ENCODE data around the gene SAMD4B. TPM values are rescaled to one million over a fixed set of nuclear protein-coding genes. Genes with fewer than 3 reads are reported as not detected.
A peak's percentile ranks its signal among the peaks of the same experiment; 100 is the strongest.

The SAMD4B gene
- total and polyA plus RNA-seq, 2 of the 8 experiments (the other 6 are each of a cell fraction or from before 2014, with no cell fraction given): 137 to 158 TPM

DNA sequence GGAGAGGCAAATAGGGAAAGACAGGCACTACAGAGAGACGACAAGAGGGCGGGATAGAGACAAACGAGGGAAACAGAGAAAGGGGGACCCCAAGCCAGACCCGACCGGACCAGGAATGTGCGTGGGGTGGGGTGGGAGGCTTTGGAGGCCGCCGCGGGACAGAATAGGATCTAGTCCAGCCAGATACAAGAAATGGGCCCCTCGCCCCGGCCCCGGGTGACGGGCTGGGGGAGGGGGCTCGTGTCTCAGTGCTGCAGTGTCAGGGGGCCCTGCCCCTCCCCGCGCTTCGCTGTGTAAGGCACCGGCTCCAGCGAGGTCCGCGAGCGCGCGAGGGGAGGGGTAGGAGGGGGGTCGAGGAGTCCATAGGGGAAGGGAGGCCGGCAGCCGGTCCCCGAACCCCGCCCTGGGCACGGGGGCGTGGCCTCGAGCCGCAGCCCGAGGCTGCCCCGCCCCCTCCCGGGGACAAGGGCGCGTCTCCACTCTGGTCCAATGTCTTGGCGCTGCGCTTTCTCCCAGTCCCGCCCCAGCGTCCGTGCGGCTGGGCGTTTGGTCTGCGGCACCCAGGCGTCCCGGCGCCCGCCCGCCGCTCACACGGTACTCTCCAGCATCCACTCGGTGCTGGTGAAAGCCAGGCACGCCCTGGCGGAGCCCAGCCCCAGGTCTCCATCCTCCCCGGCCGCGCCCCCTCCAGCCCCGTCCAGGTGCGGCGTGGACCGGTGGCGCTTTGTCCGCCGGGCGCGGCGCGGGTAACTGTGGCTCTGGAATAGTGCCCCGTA is 35.0 kb upstream of the SAMD4B start:
- Histone ChIP-seq H3K4me1 (replicated peaks in 1 of 4; ENCODE audit: control insufficient read depth in 3 of 4, insufficient read depth in 4 of 4, low read length in 3 of 4) (peaks cover 1 to 14% (median 12%) of the 10 kb centered on the region in 4 experiments; a peak in 6 of 7 replicates), H3K23me2 (ENCODE audit: low read depth, low read length) (peaks cover 12% of the 10 kb centered on the region; the same call in 1 of the 2 replicates), H2AFZ (ENCODE audit: low read length) (peak overlapping the region; percentile 28; the same call in 1 of the 2 replicates), H3K79me1 (ENCODE audit: low read depth, low read length) (no peaks in the 10 kb centered on the region), H3K4me3 (ENCODE audit: extremely low read depth in 1 of 4, insufficient read depth in 2 of 4, low read depth in 3 of 4, low read length in 4 of 4) (peak overlapping the region; percentile 40 to 75 (median 64)), H3K23ac (ENCODE audit: insufficient read length) (no peak overlapping the region), H3K9ac (replicated peaks in 1 of 4; ENCODE audit: extremely low read depth in 1 of 4, low read depth in 3 of 4, low read length in 3 of 4) (peak overlapping the region in 1 of 4 experiments; percentile 58; a peak in 1 of 7 replicates), H3K14ac (ENCODE audit: insufficient read length) (no peak overlapping the region), H2BK15ac (ENCODE audit: low read length) (no peak overlapping the region), H3K9me3 (ENCODE audit: insufficient read depth in 2 of 2, low read depth in 1 of 2, low read length in 1 of 2) (no peaks in the 10 kb centered on the region), H2BK20ac (ENCODE audit: low read length) (no peak overlapping the region), H2BK120ac (replicated peaks; ENCODE audit: low read depth, low read length) (no peak overlapping the region), H3K27ac (ENCODE audit: low read depth, low read length) (no peak overlapping the region), H3K56ac (replicated peaks; ENCODE audit: insufficient read length, low read depth, low read length) (no peak overlapping the region), H3K36me3 (ENCODE audit: control insufficient read depth in 2 of 4, insufficient read depth in 4 of 4, low read length in 3 of 4) (no peaks in the 10 kb centered on the region), H4K8ac (ENCODE audit: extremely low read depth, insufficient read depth, low read length) (peak overlapping the region; percentile 88; the same call in 1 of the 2 replicates), H2BK12ac (ENCODE audit: low read depth, low read length) (no peak overlapping the region), H3K4me2 (ENCODE audit: insufficient read depth in 1 of 2, low read depth in 2 of 2, low read length in 2 of 2) (peak overlapping the region; percentile 57 to 87), H2BK5ac (ENCODE audit: low read depth, low read length) (0 out of 2 replicates have a peak overlapping the region, but pooled peaks have one; percentile 28), H4K5ac (ENCODE audit: insufficient read length, low read depth, low read length) (no peak overlapping the region), H4K91ac (replicated peaks; ENCODE audit: insufficient read length, low read length) (no peak overlapping the region), H3K79me2 (ENCODE audit: control insufficient read depth in 1 of 2, insufficient read depth in 2 of 2, low read length in 2 of 2) (no peaks in the 10 kb centered on the region), H2AK5ac (ENCODE audit: low read depth, low read length) (no peak overlapping the region), H3K27me3 (replicated peaks in 1 of 4; ENCODE audit: control insufficient read depth in 3 of 4, extremely low read depth in 1 of 4, insufficient read depth in 3 of 4, low read length in 3 of 4) (peaks cover 0 to 29% (median 9%) of the 10 kb centered on the region in 4 experiments; a peak in 4 of 7 replicates), H3K4ac (replicated peaks; ENCODE audit: insufficient read length, low read depth, low read length) (no peak overlapping the region), H4K20me1 (replicated peaks in 1 of 2; ENCODE audit: control insufficient read depth in 1 of 2, insufficient read depth in 2 of 2, low read length in 2 of 2) (no peaks in the 10 kb centered on the region), H3K18ac (ENCODE audit: extremely low read depth, low read length) (no peak overlapping the region; the same call in 1 of the 2 replicates)
- WGBS, 2 experiments (ENCODE audit: extremely low coverage in 1 of 2, insufficient coverage in 1 of 2, insufficient read length in 1 of 2, insufficient replicate concordance in 2 of 2, low coverage in 1 of 2, low lambda C conversion rate in 2 of 2, missing lambda C conversion rate in 1 of 2): 1% methylated on average over 33 of the region's 71 CpGs; no CpG with 5 or more reads in 1 of the 2 experiments
- DNase-seq (ENCODE audit: low read depth in 1 of 2, low spot score in 2 of 2) (peak in 1 of 2 experiments; percentile 89), FAIRE-seq (no peak)
- CTCF ChIA-PET (ENCODE audit: partially characterized antibody): interaction anchor here (0.7 to 1.0 kb wide), 2 partner anchors 20 to 21 kb away, joined by 3 to 4 read pairs; no protein-coding TSS in a partner anchor
- POLR2A ChIA-PET (ENCODE audit: partially characterized antibody): interaction anchor here (0.6 kb wide), 1 partner anchor 34 kb away, joined by 3 read pairs; no protein-coding TSS in a partner anchor
- no peak for TF ChIP-seq RXRA (IDR thresholded peaks at IDR 0.05; ENCODE audit: insufficient read depth, low read depth, low read length)
- TF ChIP-seq KDM4A (IDR thresholded peaks at IDR 0.05; ENCODE audit: low read depth, low read length, severe bottlenecking): peak; percentile 10
- TF ChIP-seq TBP (IDR thresholded peaks at IDR 0.05; ENCODE audit: low read depth, low read length): no peak; the same call in 1 of the 2 replicates
- TF ChIP-seq TAF7 (optimal IDR thresholded peaks at IDR 0.05; ENCODE audit: borderline replicate concordance, low read depth, low read length): peak; percentile 30
- no peak for TF ChIP-seq ATF3 (IDR thresholded peaks at IDR 0.05; ENCODE audit: insufficient read depth, low read depth, low read length)
- TF ChIP-seq RBBP5 (IDR thresholded peaks at IDR 0.05; ENCODE audit: borderline replicate concordance, low read depth, low read length): peak; percentile 20; the same call in 1 of the 2 replicates
- no peak for TF ChIP-seq POLR2AphosphoS5 (IDR thresholded peaks at IDR 0.05; ENCODE audit: low read depth, low read length)
- peak; percentile 30 to 64; a peak in 2 of 4 replicates for TF ChIP-seq SIN3A (conservative IDR thresholded peaks at IDR 0.05 in 1 of 2, IDR thresholded peaks at IDR 0.05 in 1 of 2; ENCODE audit: low read depth in 1 of 2, low read length in 2 of 2)
- no peak for TF ChIP-seq MAFK (IDR thresholded peaks at IDR 0.05; ENCODE audit: low read depth, low read length)
- no peak for TF ChIP-seq TAF1 (IDR thresholded peaks at IDR 0.05; ENCODE audit: low read depth, low read length)

All from H1 (cell line).